Activated CD8-positive, alpha-beta memory T cell treated with anti-CD3 and anti-CD28 coated beads, Interleukin-2, amount 10 ng/mL, durations not matched to agents 7 days and 5 days (primary cell): Measurements from ENCODE around the gene PEMT. TPM values are rescaled to one million over a fixed set of nuclear protein-coding genes. Genes with fewer than 3 reads are reported as not detected.
"Not testable (repeated sequence)": the region's sequence is repeated elsewhere in the genome, so short reads cannot be mapped to it uniquely, and the experiment has no call there.

Experiments
- ATAC-seq: fragments of 150-1000 bp; cut with Tn5 transposase; one replicate; pipeline ENCODE4 v1.10.0; 2021; ENCODE audit warnings: moderate library complexity
- CTCF ChIA-PET: fragments of 350-600 bp; sonication (Branson Sonifier 250); formaldehyde crosslinking; loops from one replicate; lab custom pipeline; 2021; ENCODE audit warnings: antibody characterized with exemption; lab: Charles Lee
- DNase-seq: peaks from one replicate; pipeline ENCODE4 v3.0.0-alpha.2; 2020
- H3K27ac Mint-ChIP-seq: one replicate; pipeline ENCODE4 v1.8.0; 2021; ENCODE audit warnings: mild to moderate bottlenecking, mixed read lengths
- H3K27me3 Mint-ChIP-seq: one replicate; pipeline ENCODE4 v1.8.0; 2021; ENCODE audit warnings: mixed read lengths
- H3K36me3 Mint-ChIP-seq: one replicate; pipeline ENCODE4 v1.8.0; 2021; ENCODE audit warnings: mild to moderate bottlenecking, mixed read lengths
- H3K4me1 Mint-ChIP-seq: one replicate; pipeline ENCODE4 v1.8.0; 2021; ENCODE audit warnings: mixed read lengths
- H3K4me3 Mint-ChIP-seq: one replicate; pipeline ENCODE4 v1.8.0; 2021; ENCODE audit warnings: mild to moderate bottlenecking, moderate library complexity, mixed read lengths
- H3K9me3 Mint-ChIP-seq: one replicate; pipeline ENCODE4 v1.8.0; 2022; ENCODE audit warnings: low read depth, mixed read lengths
- total RNA-seq, 2 experiments: library from RNA; stranded (reverse); gene quantifications; one replicate each; pipeline ENCODE4 v1.2.3, GENCODE V29; 2021

The PEMT gene
- total RNA-seq, 2 experiments from 2014 or later: 17.5 to 18.6 TPM

GRCh38 chr17:17468217-17469010 lies 123.1 kb downstream of the PEMT start:
- DNase-seq (no peak), ATAC-seq (no peak)
- no peak overlapping the region for H3K27ac Mint-ChIP-seq
- no peak overlapping the region for H3K4me3 Mint-ChIP-seq
- no peaks in the 10 kb centered on the region for H3K9me3 Mint-ChIP-seq
- H3K4me1 Mint-ChIP-seq: peaks cover 5% of the 10 kb centered on the region
- H3K36me3 Mint-ChIP-seq: no peaks in the 10 kb centered on the region
- H3K27me3 Mint-ChIP-seq: peaks cover 53% of the 10 kb centered on the region
- CTCF ChIA-PET: interaction anchor here (2.1 kb wide), 1 partner anchor 28 kb away, joined by 10 read pairs; the partner anchor contains the start of gene RASD1

GRCh38 chr17:17467720-17468119 lies 123.8 kb downstream of the PEMT start:
- H3K27ac Mint-ChIP-seq: no peak overlapping the region

GRCh38 chr17:17467016-17467415 lies 124.5 kb downstream of the PEMT start:
- ATAC-seq (no peak), DNase-seq (no peak)
- peaks cover 40% of the 10 kb centered on the region for H3K27me3 Mint-ChIP-seq
- no peak overlapping the region for H3K27ac Mint-ChIP-seq
- H3K36me3 Mint-ChIP-seq: no peaks in the 10 kb centered on the region
- H3K9me3 Mint-ChIP-seq: no peaks in the 10 kb centered on the region
- H3K4me3 Mint-ChIP-seq: no peak overlapping the region
- H3K4me1 Mint-ChIP-seq: peaks cover 1% of the 10 kb centered on the region
- CTCF ChIA-PET: interaction anchor here (2.1 kb wide), 1 partner anchor 30 kb away, joined by 10 read pairs; the partner anchor contains the start of gene RASD1

More at GRCh38 chr17:17467720-17468119, 123.8 kb downstream of the PEMT start:
- H3K36me3 Mint-ChIP-seq: no peaks in the 10 kb centered on the region
- ATAC-seq (no peak), DNase-seq (no peak)
- no peak overlapping the region for H3K4me3 Mint-ChIP-seq
- no peaks in the 10 kb centered on the region for H3K9me3 Mint-ChIP-seq
- peaks cover 5% of the 10 kb centered on the region for H3K4me1 Mint-ChIP-seq
- CTCF ChIA-PET: interaction anchor here (2.1 kb wide), 1 partner anchor 29 kb away, joined by 10 read pairs; the partner anchor contains the start of gene RASD1
- peaks cover 46% of the 10 kb centered on the region for H3K27me3 Mint-ChIP-seq

GRCh38 chr17:17466511-17466910 lies 125.0 kb downstream of the PEMT start:
- Mint-ChIP-seq H3K4me1 (no peaks in the 10 kb centered on the region), H3K27me3 (peaks cover 38% of the 10 kb centered on the region), H3K9me3 (no peaks in the 10 kb centered on the region), H3K36me3 (no peaks in the 10 kb centered on the region), H3K4me3 (no peak overlapping the region), H3K27ac (no peak overlapping the region)
- CTCF ChIA-PET: interaction anchor here (1.0 to 2.1 kb wide), 3 partner anchors 17 to 30 kb away, joined by 3 to 10 read pairs (median 3); partner anchors contain the start of gene RASD1
- ATAC-seq (no peak), DNase-seq (no peak)

- not testable (repeated sequence) for H3K27ac Mint-ChIP-seq, H3K36me3 Mint-ChIP-seq, H3K4me3 Mint-ChIP-seq, H3K4me1 Mint-ChIP-seq, ATAC-seq, DNase-seq, H3K9me3 Mint-ChIP-seq
- peaks cover 32% of the 10 kb centered on the region for H3K27me3 Mint-ChIP-seq
- CTCF ChIA-PET: interaction anchor here (1.0 kb wide), 2 partner anchors 18 to 31 kb away, joined by 3 read pairs; no protein-coding TSS in a partner anchor
Observed at GRCh38 chr17:17465878-17466277, 125.6 kb downstream of the PEMT start.

GRCh38 chr17:17463821-17464220 lies 127.7 kb downstream of the PEMT start:
- CTCF ChIA-PET: no interaction called here
- Mint-ChIP-seq H3K27me3 (peaks cover 27% of the 10 kb centered on the region), H3K4me3 (no peak overlapping the region)

GRCh38 chr17:17462048-17462824 lies 129.3 kb downstream of the PEMT start:
- Mint-ChIP-seq H3K36me3 (peaks cover 2% of the 10 kb centered on the region), H3K4me3 (no peak overlapping the region), H3K27ac (no peak overlapping the region), H3K27me3 (peaks cover 20% of the 10 kb centered on the region), H3K9me3 (peaks cover 4% of the 10 kb centered on the region), H3K4me1 (no peaks in the 10 kb centered on the region)
- no peak for ATAC-seq
- CTCF ChIA-PET: no interaction called here
- no peak for DNase-seq

More at GRCh38 chr17:17463821-17464220, 127.7 kb downstream of the PEMT start:
- Mint-ChIP-seq H3K27ac (no peak overlapping the region), H3K4me1 (no peaks in the 10 kb centered on the region), H3K9me3 (peaks cover 4% of the 10 kb centered on the region), H3K36me3 (peaks cover 2% of the 10 kb centered on the region)
- DNase-seq (no peak), ATAC-seq (no peak)

DNA sequence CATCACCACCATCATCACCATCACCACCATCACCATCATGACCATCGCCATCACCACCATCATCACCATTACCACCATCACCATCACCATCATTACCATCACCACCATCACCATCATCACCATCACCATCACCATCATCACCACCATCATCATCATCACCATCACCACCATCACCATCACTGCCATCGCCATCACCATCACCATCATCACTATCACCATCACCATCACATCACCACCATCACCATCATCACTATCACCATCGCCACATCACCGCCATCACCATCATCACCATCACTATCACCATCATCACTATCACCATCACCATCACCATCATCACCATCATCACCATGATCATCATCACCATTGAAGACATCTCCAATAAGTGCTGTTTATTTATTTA lies 131.5 kb downstream of the PEMT start:
- Mint-ChIP-seq H3K27ac (no peak overlapping the region), H3K9me3 (peaks cover 4% of the 10 kb centered on the region), H3K4me1 (no peaks in the 10 kb centered on the region), H3K27me3 (peaks cover 8% of the 10 kb centered on the region), H3K4me3 (no peak overlapping the region), H3K36me3 (peaks cover 2% of the 10 kb centered on the region)
- CTCF ChIA-PET: no interaction called here
- ATAC-seq (no peak), DNase-seq (no peak)

DNA sequence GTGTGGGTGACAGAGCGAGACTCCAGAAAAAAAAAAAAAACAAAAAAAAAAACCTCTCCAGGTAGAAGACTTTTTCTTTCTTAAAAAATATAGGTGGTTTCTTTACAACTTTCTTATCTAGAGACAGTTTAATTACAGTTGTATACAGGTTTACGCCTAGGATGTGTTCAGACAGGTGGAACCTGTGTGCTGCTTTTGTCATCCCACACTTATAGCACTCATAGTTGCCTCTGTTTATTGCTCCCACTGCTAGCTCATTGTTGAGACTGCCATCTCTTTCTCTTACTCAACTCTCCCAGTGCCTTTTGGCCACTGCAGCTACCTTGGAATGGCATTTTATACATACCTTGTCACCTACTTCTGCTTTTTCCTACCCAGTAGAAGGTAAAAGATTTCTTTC lies 133.8 kb downstream of the PEMT start:
- no peak overlapping the region for H3K4me3 Mint-ChIP-seq
- no peak for DNase-seq
- ATAC-seq: no peak
- peaks cover 5% of the 10 kb centered on the region for H3K27me3 Mint-ChIP-seq
- H3K4me1 Mint-ChIP-seq: no peaks in the 10 kb centered on the region
- H3K9me3 Mint-ChIP-seq: peaks cover 4% of the 10 kb centered on the region
- CTCF ChIA-PET: interaction anchor here (1.0 to 1.1 kb wide), 2 partner anchors 39 kb away, joined by 3 read pairs; partner anchors contain the start of gene RASD1
- H3K36me3 Mint-ChIP-seq: peaks cover 2% of the 10 kb centered on the region
- no peak overlapping the region for H3K27ac Mint-ChIP-seq

DNA sequence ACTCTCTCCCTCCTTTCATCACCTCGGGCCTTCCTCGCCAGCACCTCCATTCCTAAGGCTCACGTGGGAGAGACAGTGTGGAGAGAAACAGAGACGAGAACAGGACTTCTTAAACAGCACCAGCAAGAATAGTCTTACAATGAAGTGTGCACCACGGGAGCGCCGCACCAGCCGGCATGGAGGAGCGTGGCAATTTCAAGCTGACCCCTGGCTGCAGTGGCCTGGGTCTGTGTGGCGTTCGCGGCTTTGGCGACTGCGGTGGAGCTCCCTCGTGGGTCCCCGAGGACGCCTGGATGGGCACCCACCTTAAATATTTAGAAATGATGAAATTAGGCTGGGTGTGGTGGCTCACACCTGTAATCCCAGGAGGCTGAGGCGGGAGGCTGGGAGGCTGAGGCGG lies 135.3 kb downstream of the PEMT start:
- no peak overlapping the region for H3K4me3 Mint-ChIP-seq
- DNase-seq: no peak
- H3K27me3 Mint-ChIP-seq: peaks cover 10% of the 10 kb centered on the region
- no peak overlapping the region for H3K27ac Mint-ChIP-seq
- H3K9me3 Mint-ChIP-seq: peaks cover 4% of the 10 kb centered on the region
- peaks cover 2% of the 10 kb centered on the region for H3K36me3 Mint-ChIP-seq
- no peaks in the 10 kb centered on the region for H3K4me1 Mint-ChIP-seq
- ATAC-seq: no peak
- CTCF ChIA-PET: no interaction called here

Other genes starting within 250 kb of the PEMT start
- gene MED9, start 114.7 kb downstream of the PEMT start, total RNA-seq: 10 to 100 TPM; 15.1 to 17.5 TPM
- gene RASD1, start 95.3 kb downstream of the PEMT start, total RNA-seq: 1 to 10 TPM; 2.2 to 2.5 TPM
- gene RAI1, start 89.8 kb upstream of the PEMT start, total RNA-seq: 10 to 100 TPM; 17.4 to 24.4 TPM
- gene SREBF1, start 245.3 kb upstream of the PEMT start, total RNA-seq: 100 to 1,000 TPM in 1 of 2 experiments, 10 to 100 TPM in 1; 90.6 to 184 TPM